Transverse colon (tissue), 4 donors: ENCODE results near the gene FARSA. TPM values are rescaled to one million over a fixed set of nuclear protein-coding genes. Genes with fewer than 3 reads are reported as not detected.

Experiments used
- DNase-seq: peaks from one replicate; pipeline ENCODE4 v3.0.0-alpha.2; 2019
- H3K27ac ChIP-seq, 4 donors: fragments of 200-600 bp; sonication (generic); 2 replicates each; pipeline ENCODE4 v1.5.1; 2016 to 2018; ENCODE audit warnings: inconsistent platforms in 4 of 4
- H3K27me3 ChIP-seq: fragments of 200-600 bp; sonication (generic); 2 replicates; pipeline ENCODE4 v1.5.1; 2017; ENCODE audit warnings: inconsistent platforms
- H3K36me3 ChIP-seq, 4 donors: fragments of 200-600 bp; sonication (generic); 2 replicates each; pipeline ENCODE4 v1.5.1; 2017 to 2019; ENCODE audit warnings: inconsistent platforms in 4 of 4
- H3K4me1 ChIP-seq, 4 donors: fragments of 200-600 bp; sonication (generic); 2 replicates each; pipeline ENCODE4 v1.5.1; 2017 to 2020; ENCODE audit warnings: inconsistent platforms in 4 of 4
- H3K4me3 ChIP-seq, 4 donors: fragments of 200-600 bp; sonication (generic); 1 replicate in 1 of 4; 2 replicates in 3 of 4; pipeline versions ENCODE4 v1.5.1 to v1.6.1; 2017 to 2019; ENCODE audit warnings: inconsistent platforms in 4 of 4
- H3K9me3 ChIP-seq, 2 donors: fragments of 200-600 bp; sonication (generic); 2 replicates each; pipeline ENCODE4 v1.5.1; 2017 to 2019; ENCODE audit warnings: inconsistent platforms in 2 of 2
- EP300 ChIP-seq: sonication (generic); formaldehyde crosslinking; IDR thresholded peaks from one replicate; pipeline ENCODE4 v1.6.1; 2017; ENCODE audit warnings: antibody characterized with exemption, low read depth
- POLR2A ChIP-seq: fragments of 450-650 bp; IDR thresholded peaks from one replicate; pipeline ENCODE4 v1.6.1; 2016; ENCODE audit warnings: antibody characterized with exemption, mild to moderate bottlenecking, moderate library complexity
- POLR2AphosphoS5 ChIP-seq, 3 donors: sonication (generic); formaldehyde crosslinking; IDR thresholded peaks; one replicate each; pipeline ENCODE4 v1.6.1; 2016; ENCODE audit warnings: antibody characterized with exemption in 3 of 3
- WGBS, 2 donors: methylation state at CpG; one replicate each; pipeline ENCODE4 v1.1.5; 2018; ENCODE audit warnings: low coverage in 1 of 2; 5-methylcytosine and 5-hydroxymethylcytosine counted together
- in situ Hi-C, 4 donors: fragments of 200-750 bp; cut with MboI; loops; one replicate each; pipeline versions ENCODE4 v1.15.0 to v1.15.1; 2017; ENCODE audit warnings: low sequenced_read_pairs in 3 of 4, low pct_ligation_motif_present in 1 of 4, low pct_unique_long_range_greater_than_20kb in 1 of 4
- intact Hi-C: fragments of 100-400 bp; cut with DNase I; formaldehyde crosslinking; loops from one replicate; pipeline ENCODE4 v1.15.1; 2023; ENCODE audit warnings: low total_unique reads
- total RNA-seq, 4 donors: library from RNA; depleted of rRNA; stranded (reverse); fragments of >200 nt; gene quantifications; one replicate each; pipeline ENCODE4 v1.1.0, GENCODE V29; 2016
- TF ChIP-seq, protein P1 (sequence below), 5 experiments: fragments of 200-600 bp in 3 of 5; fragments of 450-650 bp in 2 of 5; sonication (generic) in 3 of 5; IDR thresholded peaks; 1 replicate in 2 of 5; 2 replicates in 3 of 5; pipeline ENCODE4 v1.5.1; 2016 to 2017; ENCODE audit warnings: antibody characterized with exemption in 5 of 5, inconsistent platforms in 3 of 5, mild to moderate bottlenecking in 2 of 5, moderate library complexity in 1 of 5

Gene FARSA
- total RNA-seq, 4 donors from 2014 or later: 18.0 to 40.8 (median 32.6) TPM

DNA sequence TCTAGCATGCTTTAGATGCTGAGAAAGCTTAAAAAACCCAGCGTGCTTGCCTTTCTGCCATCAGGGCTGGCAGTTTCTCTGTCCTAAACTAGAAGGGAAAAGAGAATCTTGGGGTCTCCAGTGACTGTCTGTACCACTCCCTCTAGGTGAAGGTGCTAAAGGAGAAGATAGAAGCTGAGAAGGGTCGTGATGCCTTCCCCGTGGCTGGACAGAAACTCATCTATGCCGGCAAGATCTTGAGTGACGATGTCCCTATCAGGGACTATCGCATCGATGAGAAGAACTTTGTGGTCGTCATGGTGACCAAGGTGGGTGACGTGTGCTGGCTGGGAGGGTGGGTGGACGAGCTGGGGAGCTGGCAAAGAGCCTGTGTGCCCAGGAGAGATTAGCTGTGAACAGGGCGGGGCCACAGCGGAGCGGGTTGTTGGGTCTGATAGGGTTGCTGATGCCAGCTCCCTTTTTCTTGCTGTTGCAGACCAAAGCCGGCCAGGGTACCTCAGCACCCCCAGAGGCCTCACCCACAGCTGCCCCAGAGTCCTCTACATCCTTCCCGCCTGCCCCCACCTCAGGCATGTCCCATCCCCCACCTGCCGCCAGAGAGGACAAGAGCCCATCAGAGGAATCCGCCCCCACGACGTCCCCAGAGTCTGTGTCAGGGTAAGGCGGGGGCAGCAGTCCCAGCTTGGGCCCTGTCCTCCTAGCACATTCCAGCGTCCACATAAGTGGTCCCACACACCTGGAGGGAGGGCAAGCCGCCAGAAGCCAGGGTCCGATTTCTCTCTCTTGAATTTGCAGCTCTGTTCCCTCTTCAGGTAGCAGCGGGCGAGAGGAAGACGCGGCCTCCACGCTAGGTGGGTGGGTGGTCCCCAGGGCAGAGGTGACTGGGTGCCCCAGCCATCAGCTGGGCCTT lies 14.4 kb upstream of the FARSA start:
- Histone ChIP-seq H3K36me3 (peaks cover 0 to 41% (median 20%) of the 10 kb centered on the region in 4 donors), H3K4me3 (no peak overlapping the region), H3K27me3 (no peaks in the 10 kb centered on the region), H3K9me3 (no peaks in the 10 kb centered on the region), H3K27ac (no peak overlapping the region), H3K4me1 (peaks cover 7 to 37% (median 13%) of the 10 kb centered on the region in 4 donors)
- 79 to 87% methylated on average over 7 to 28 of the region's 28 CpGs for WGBS, 2 donors
- DNase-seq: no peak
- intact Hi-C loops: loop anchor here (10.0 kb wide), 1 partner anchor 63 kb away; the partner anchor contains the start of genes DNASE2 and KLF1
- TF ChIP-seq POLR2A: no peak
- TF ChIP-seq, protein P1, sequence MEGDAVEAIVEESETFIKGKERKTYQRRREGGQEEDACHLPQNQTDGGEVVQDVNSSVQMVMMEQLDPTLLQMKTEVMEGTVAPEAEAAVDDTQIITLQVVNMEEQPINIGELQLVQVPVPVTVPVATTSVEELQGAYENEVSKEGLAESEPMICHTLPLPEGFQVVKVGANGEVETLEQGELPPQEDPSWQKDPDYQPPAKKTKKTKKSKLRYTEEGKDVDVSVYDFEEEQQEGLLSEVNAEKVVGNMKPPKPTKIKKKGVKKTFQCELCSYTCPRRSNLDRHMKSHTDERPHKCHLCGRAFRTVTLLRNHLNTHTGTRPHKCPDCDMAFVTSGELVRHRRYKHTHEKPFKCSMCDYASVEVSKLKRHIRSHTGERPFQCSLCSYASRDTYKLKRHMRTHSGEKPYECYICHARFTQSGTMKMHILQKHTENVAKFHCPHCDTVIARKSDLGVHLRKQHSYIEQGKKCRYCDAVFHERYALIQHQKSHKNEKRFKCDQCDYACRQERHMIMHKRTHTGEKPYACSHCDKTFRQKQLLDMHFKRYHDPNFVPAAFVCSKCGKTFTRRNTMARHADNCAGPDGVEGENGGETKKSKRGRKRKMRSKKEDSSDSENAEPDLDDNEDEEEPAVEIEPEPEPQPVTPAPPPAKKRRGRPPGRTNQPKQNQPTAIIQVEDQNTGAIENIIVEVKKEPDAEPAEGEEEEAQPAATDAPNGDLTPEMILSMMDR (IDR thresholded peaks at IDR 0.05): no peak
- TF ChIP-seq POLR2AphosphoS5 (IDR thresholded peaks at IDR 0.05): no peak
- TF ChIP-seq EP300: no peak
- in situ Hi-C loops: no loop called here

DNA sequence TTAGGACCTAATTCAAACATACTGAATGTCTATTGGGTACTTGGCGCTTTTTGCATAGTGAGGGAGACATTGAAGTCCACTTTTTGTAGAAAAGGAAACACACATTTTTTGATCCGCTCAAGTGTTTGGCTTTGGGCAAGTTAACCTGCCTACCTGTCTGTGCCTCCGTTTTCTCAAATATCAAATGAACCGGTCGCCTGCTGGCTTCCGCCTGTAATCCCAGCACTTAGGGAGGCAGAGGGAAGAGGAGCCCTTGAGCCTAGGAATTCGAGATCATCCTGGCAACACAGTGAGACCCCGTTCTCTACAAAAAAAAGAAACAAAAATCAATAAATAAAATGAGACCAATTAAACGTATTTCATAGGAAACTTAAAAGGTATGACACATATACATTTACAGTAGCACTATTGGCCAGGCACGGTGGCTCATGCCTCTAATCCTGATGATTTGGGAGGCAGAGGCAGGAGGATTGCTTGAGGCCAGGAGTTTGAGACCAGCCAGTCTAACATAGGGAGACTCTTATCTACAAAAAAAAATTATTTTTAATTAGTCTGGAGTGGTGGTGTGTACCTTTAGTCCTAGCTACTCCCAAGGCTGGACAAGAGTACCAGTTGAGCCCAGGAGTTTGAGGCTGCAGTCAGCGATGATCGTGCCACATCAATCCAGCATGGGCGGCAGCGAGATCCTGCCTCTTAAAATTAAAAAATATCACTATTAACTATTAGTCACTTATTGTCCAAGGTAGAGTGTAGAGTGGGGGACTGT lies 13.4 kb upstream of the FARSA start:
- no peak for TF ChIP-seq POLR2A
- TF ChIP-seq EP300: no peak
- no peak for TF ChIP-seq POLR2AphosphoS5 (IDR thresholded peaks at IDR 0.05)
- TF ChIP-seq, protein P1 (IDR thresholded peaks at IDR 0.05): no peak
- in situ Hi-C loops (no loop called here), intact Hi-C loops (loop anchor here (10.0 kb wide), 1 partner anchor 62 kb away; the partner anchor contains the start of genes DNASE2 and KLF1)
- H3K4me1 ChIP-seq: peaks cover 10 to 35% (median 14%) of the 10 kb centered on the region in 4 donors
- H3K9me3 ChIP-seq: no peaks in the 10 kb centered on the region
- no peaks in the 10 kb centered on the region for H3K27me3 ChIP-seq
- peak overlapping the region in 3 of 4 donors; percentile 67 to 92 (median 79) for H3K4me3 ChIP-seq
- 61 to 65% methylated on average over 10 to 14 of the region's 14 CpGs for WGBS, 2 donors
- peaks cover 0 to 45% (median 19%) of the 10 kb centered on the region in 4 donors for H3K36me3 ChIP-seq
- DNase-seq: no peak
- peak overlapping the region; percentile 95 to 97 (median 96) for H3K27ac ChIP-seq

DNA sequence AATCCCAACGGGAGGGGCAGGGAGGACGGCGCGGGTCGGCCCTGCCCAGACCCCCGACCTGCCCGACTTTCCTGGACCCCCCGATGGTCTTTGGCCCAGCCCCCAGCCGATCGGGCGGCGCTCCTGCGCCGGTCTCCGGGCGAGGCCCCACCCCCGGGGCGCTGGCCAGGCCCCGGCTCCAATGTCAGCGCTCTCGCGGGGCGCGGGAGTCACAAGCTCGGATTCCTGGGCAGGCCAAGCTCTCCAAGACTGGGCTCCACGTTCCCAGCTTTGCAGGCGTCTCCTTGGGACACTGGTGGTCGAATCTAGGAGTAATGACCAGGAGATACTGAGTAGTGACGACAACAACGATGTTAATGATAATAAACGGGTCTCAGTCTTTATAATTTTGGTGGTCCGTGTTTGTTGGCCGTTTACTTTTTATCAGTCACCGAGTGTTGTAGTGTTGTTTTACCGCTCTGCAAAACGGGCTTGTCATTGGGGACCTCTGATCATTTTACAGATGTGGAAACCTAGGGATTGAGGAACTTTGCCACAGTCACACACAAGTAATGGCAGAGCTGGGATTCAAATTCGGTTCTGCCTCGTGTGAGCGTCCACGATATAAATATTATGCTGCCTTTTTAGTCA lies 12.7 kb upstream of the FARSA start:
- Histone ChIP-seq H3K9me3 (no peaks in the 10 kb centered on the region), H3K4me1 (peaks cover 10 to 42% (median 15%) of the 10 kb centered on the region in 4 donors), H3K27me3 (no peaks in the 10 kb centered on the region), H3K27ac (peak overlapping the region; percentile 95 to 97 (median 96)), H3K4me3 (peak overlapping the region; percentile 67 to 92 (median 83)), H3K36me3 (peaks cover 0 to 46% (median 23%) of the 10 kb centered on the region in 4 donors)
- intact Hi-C loops (loop anchor here (10.0 kb wide), 1 partner anchor 61 kb away; the partner anchor contains the start of genes DNASE2 and KLF1), in situ Hi-C loops (no loop called here)
- TF ChIP-seq, protein P1 (IDR thresholded peaks at IDR 0.05): no peak
- TF ChIP-seq POLR2AphosphoS5 (IDR thresholded peaks at IDR 0.05) (no peak), POLR2A (no peak), EP300 (no peak)
- WGBS, 2 donors: 0% methylated on average over 31 of the region's 40 CpGs; no CpG with 5 or more reads in 1 of the 2 donors
- peak; percentile 74 for DNase-seq
